SK-N-SH (cell line): ENCODE results near the gene PMIS2. TPM values are rescaled to one million over a fixed set of nuclear protein-coding genes. Genes with fewer than 3 reads are reported as not detected.

ENCODE experiments used
- CTCF ChIA-PET: fragments of 300-600, 350-600 bp; formaldehyde crosslinking; extraction: SDS; loops from one replicate; lab custom pipeline; 2021; lab: Yijun Ruan, JAX
- POLR2A ChIA-PET: fragments of 350-600 bp; sonication (Branson Sonifier 250); formaldehyde crosslinking; extraction: SDS; loops from one replicate; lab custom pipeline; 2020; ENCODE audit warnings: antibody characterized with exemption, inconsistent platforms; lab: Yijun Ruan, JAX
- DNase-seq: peaks from one replicate; pipeline ENCODE4 v3.0.0; 2012
- H2AFZ ChIP-seq: fragments of 200-600 bp; sonication (generic); 2 replicates; pipeline ENCODE4 v1.8.1; 2016; ENCODE audit warnings: antibody characterized with exemption, mild to moderate bottlenecking, low read depth
- H3F3A ChIP-seq: fragments of 200-600 bp; sonication (generic); replicated peaks from 2 replicates; pipeline ENCODE3; 2016; ENCODE audit warnings: antibody characterized with exemption, mild to moderate bottlenecking; ENCODE audit not compliant: insufficient read depth
- H3K27ac ChIP-seq, 2 experiments: fragments of 200-500 bp in 1 of 2; fragments of 200-600 bp in 1 of 2; sonication (Bioruptor generic) in 1 of 2; sonication (generic), shearing (Covaris generic) in 1 of 2; 2 replicates each; pipeline versions ENCODE4 v1.5.1 to v1.6.1; 2014 to 2016; ENCODE audit warnings: low read depth in 2 of 2, inconsistent platforms in 1 of 2, low read length in 1 of 2, mild to moderate bottlenecking in 1 of 2, mixed read lengths in 1 of 2
- H3K27me3 ChIP-seq: fragments of 200-600 bp; sonication (generic), shearing (Covaris generic); 2 replicates; pipeline ENCODE4 v1.6.1; 2016; ENCODE audit warnings: mixed run types; ENCODE audit not compliant: insufficient read depth
- H3K36me3 ChIP-seq, 2 experiments: fragments of 200-500 bp in 1 of 2; fragments of 200-600 bp in 1 of 2; sonication (Bioruptor generic) in 1 of 2; sonication (generic) in 1 of 2; replicated peaks in 1 of 2; 2 replicates each; pipeline versions ENCODE3 to v1.5.1; 2014 to 2016; ENCODE audit warnings: low read length in 1 of 2, mild to moderate bottlenecking in 1 of 2; ENCODE audit not compliant: insufficient read depth in 2 of 2, control insufficient read depth in 1 of 2
- H3K4me1 ChIP-seq, 2 experiments: fragments of 200-500 bp in 1 of 2; fragments of 200-600 bp in 1 of 2; sonication (Bioruptor generic) in 1 of 2; sonication (generic), shearing (Covaris generic) in 1 of 2; 2 replicates each; pipeline versions ENCODE4 v1.5.1 to v1.6.1; 2014 to 2016; ENCODE audit warnings: low read depth in 1 of 2, low read length in 1 of 2, mixed run types in 1 of 2; ENCODE audit not compliant: insufficient read depth in 2 of 2, control insufficient read depth in 1 of 2
- H3K4me2 ChIP-seq: fragments of 200-600 bp; sonication (generic), shearing (Covaris generic); 2 replicates; pipeline ENCODE4 v1.6.1; 2017; ENCODE audit warnings: mixed run types
- H3K4me3 ChIP-seq, 2 experiments: fragments of 200-500 bp in 1 of 2; fragments of 200-600 bp in 1 of 2; sonication (Bioruptor generic) in 1 of 2; sonication (generic), shearing (Covaris generic) in 1 of 2; 2 replicates each; pipeline versions ENCODE4 v1.5.1 to v1.8.1; 2014 to 2016; ENCODE audit warnings: low read depth in 2 of 2, inconsistent platforms in 1 of 2, low read length in 1 of 2, mild to moderate bottlenecking in 1 of 2, mixed read lengths in 1 of 2, moderate library complexity in 1 of 2
- H3K79me2 ChIP-seq: fragments of 200-600 bp; sonication (generic); 2 replicates; pipeline ENCODE4 v1.8.1; 2017; ENCODE audit warnings: mild to moderate bottlenecking; ENCODE audit not compliant: insufficient read depth
- H3K9ac ChIP-seq: fragments of 200-600 bp; sonication (generic); 2 replicates; pipeline ENCODE4 v1.6.1; 2017; ENCODE audit warnings: mixed run types
- H3K9me2 ChIP-seq: fragments of 200-600 bp; sonication (generic); 2 replicates; pipeline ENCODE4 v1.6.1; 2017; ENCODE audit warnings: mixed run types
- H3K9me3 ChIP-seq: fragments of 200-600 bp; sonication (generic); 2 replicates; pipeline ENCODE4 v1.6.1; 2017; ENCODE audit warnings: mixed run types, mild to moderate bottlenecking, moderate library complexity
- H4K20me1 ChIP-seq: fragments of 200-600 bp; sonication (generic); 2 replicates; pipeline ENCODE4 v1.6.1; 2017; ENCODE audit warnings: mild to moderate bottlenecking, mixed run types; ENCODE audit not compliant: insufficient read depth
- CHD2 ChIP-seq: fragments of 150-350 bp; IDR thresholded peaks from 2 replicates; pipeline ENCODE4 v1.6.1; 2018; ENCODE audit warnings: low read length; ENCODE audit not compliant: partially characterized antibody
- CTCF ChIP-seq: fragments of 200-600 bp; sonication (generic); IDR thresholded peaks from 2 replicates; pipeline ENCODE4 v1.6.1; 2017; ENCODE audit warnings: antibody characterized with exemption, mild to moderate bottlenecking, moderate library complexity
- ELF1 ChIP-seq: IDR thresholded peaks from 2 replicates; pipeline ENCODE4 v1.4.0; 2012
- EP300 ChIP-seq, 2 experiments: IDR thresholded peaks; 2 replicates each; pipeline versions ENCODE4 v1.4.0 to v1.6.1; 2012; ENCODE audit warnings: borderline replicate concordance in 1 of 2, low read depth in 1 of 2, low read length in 1 of 2
- FOSL2 ChIP-seq: IDR thresholded peaks from 2 replicates; pipeline ENCODE4 v1.4.0; 2012; ENCODE audit warnings: low read depth, mild to moderate bottlenecking, moderate library complexity, borderline replicate concordance
- FOXM1 ChIP-seq: IDR thresholded peaks from 2 replicates; pipeline ENCODE4 v1.4.0; 2012; ENCODE audit warnings: low read depth, mild to moderate bottlenecking
- MAX ChIP-seq: IDR thresholded peaks from 2 replicates; pipeline ENCODE4 v1.4.0; 2012; ENCODE audit warnings: low read depth
- MXI1 ChIP-seq: IDR thresholded peaks from 2 replicates; pipeline ENCODE4 v1.6.1; 2012; ENCODE audit warnings: mild to moderate bottlenecking, low read depth, low read length, improper control_type of control experiment
- POLR2AphosphoS5 ChIP-seq: IDR thresholded peaks from 2 replicates; pipeline ENCODE4 v1.6.1; 2012; ENCODE audit warnings: low read depth, low read length
- RCOR1 ChIP-seq: fragments of 150-350 bp; IDR thresholded peaks from 2 replicates; pipeline ENCODE4 v1.6.1; 2017; ENCODE audit warnings: antibody characterized with exemption, low read length
- REST ChIP-seq: IDR thresholded peaks from 2 replicates; pipeline ENCODE4 v1.6.1; 2012; ENCODE audit warnings: mild to moderate bottlenecking, low read depth, low read length, moderate library complexity
- RFX5 ChIP-seq: IDR thresholded peaks from 2 replicates; pipeline ENCODE4 v1.6.1; 2012; ENCODE audit warnings: mild to moderate bottlenecking, improper control_type of control experiment, low read length
- SIN3A ChIP-seq: IDR thresholded peaks from 2 replicates; pipeline ENCODE4 v1.6.1; 2012; ENCODE audit warnings: low read depth, mild to moderate bottlenecking, low read length, moderate library complexity, borderline replicate concordance
- TAF1 ChIP-seq: IDR thresholded peaks from 2 replicates; pipeline ENCODE4 v1.6.1; 2012; ENCODE audit warnings: low read depth, mild to moderate bottlenecking, low read length, moderate library complexity, borderline replicate concordance
- TCF12 ChIP-seq: IDR thresholded peaks from 2 replicates; pipeline ENCODE4 v1.4.0; 2012
- YY1 ChIP-seq: IDR thresholded peaks from 2 replicates; pipeline ENCODE4 v1.4.0; 2012; ENCODE audit warnings: low read depth, mild to moderate bottlenecking
- WGBS: methylation state at CpG from one replicate; pipeline ENCODE4 v1.1.6; 2017; ENCODE audit warnings: low lambda C conversion rate; 5-methylcytosine and 5-hydroxymethylcytosine counted together
- polyA plus RNA-seq, 3 experiments: library from polyadenylated mRNA; depleted of rRNA; stranded (reverse); fragments of >200 nt; gene quantifications; 2 replicates each; pipeline ENCODE4 v1.2.3, GENCODE V29; 2012

The PMIS2 gene
- polyA plus RNA-seq, 1 of the 3 experiments (the other 2 are of a cell fraction): not detected

- H3K36me3 ChIP-seq: peaks cover 0 to 2% of the 10 kb centered on the region in 2 experiments
- peaks cover 3% of the 10 kb centered on the region; the same call in 1 of the 2 replicates for H3K79me2 ChIP-seq
- H3K4me2 ChIP-seq: peak within 1 kb of the TSS; percentile 92
- peak within 1 kb of the TSS in 1 of 2 experiments; percentile 14; a peak in 1 of 4 replicates for H3K27ac ChIP-seq
- ChIA-PET CTCF (interaction anchor here (0.7 to 4.1 kb wide), 6 partner anchors 20 to 260 kb away, joined by 3 to 13 read pairs (median 3); no protein-coding TSS in a partner anchor), POLR2A (interaction anchor here (0.7 to 1.0 kb wide), 2 partner anchors 11 to 32 kb away, joined by 3 read pairs; no protein-coding TSS in a partner anchor)
- no peaks in the 10 kb centered on the region for H3K9me2 ChIP-seq
- H3K9me3 ChIP-seq: no peaks in the 10 kb centered on the region
- H3K4me3 ChIP-seq: peak within 1 kb of the TSS; percentile 75 to 88
- peak within 1 kb of the TSS; percentile 92 for H2AFZ ChIP-seq
- peak within 1 kb of the TSS; percentile 72 for H3K9ac ChIP-seq
- H3F3A ChIP-seq: no peaks in the 10 kb centered on the region
- under 1% methylated on average over 42 of the region's 47 CpGs for WGBS
- peaks cover 0 to 10% of the 10 kb centered on the region in 2 experiments; a peak in 1 of 4 replicates for H3K4me1 ChIP-seq
- no peaks in the 10 kb centered on the region for H4K20me1 ChIP-seq
- H3K27me3 ChIP-seq: no peaks in the 10 kb centered on the region
- DNase-seq: peak; percentile 94
- TF ChIP-seq RFX5 (peak; percentile 100), REST (peak; percentile 1; the same call in 1 of the 2 replicates), TCF12 (no peak), TAF1 (peak; percentile 61; the same call in 1 of the 2 replicates), FOXM1 (no peak), POLR2AphosphoS5 (peak; percentile 79), SIN3A (peak; percentile 95), CHD2 (peak; percentile 78), ELF1 (0 out of 2 replicates have a peak, but pooled peaks have one; percentile 44), YY1 (0 out of 2 replicates have a peak, but pooled peaks have one; percentile 51), FOSL2 (no peak), MXI1 (peak; percentile 90), MAX (peak; percentile 75; the same call in 1 of the 2 replicates), EP300 (IDR thresholded peaks at IDR 0.05; ENCODE audit: borderline replicate concordance in 1 of 2, low read depth in 1 of 2, low read length in 1 of 2) (no peak), CTCF (no peak), RCOR1 (0 out of 2 replicates have a peak, but pooled peaks have one; percentile 27)
Observed at GRCh38 chr19:35612559-35613321, 26.8 kb downstream of the PMIS2 start, which contains the start of gene HAUS5. TSS of gene HAUS5 (plus strand) at chr19:35612735. CDS start at chr19:35612795, 60 bp downstream.
